Bronchial epithelial cell (primary cell): ENCODE results near the gene ODF4. TPM values are rescaled to one million over a fixed set of nuclear protein-coding genes. Genes with fewer than 3 reads are reported as not detected.
"Not testable (repeated sequence)": the region's sequence is repeated elsewhere in the genome, so short reads cannot be mapped to it uniquely, and the experiment has no call there.

Experiments used
- DNase-seq: peaks from one replicate; pipeline ENCODE4 v3.0.0-alpha.2; 2010; ENCODE audit warnings: low read depth
- FAIRE-seq: peaks from 2 replicates; lab custom pipeline; 2011; peaks lifted over from hg19 to GRCh38; lab: Jason Lieb, UNC
- H3K27me3 ChIP-seq: 2 replicates; pipeline ENCODE4 v1.5.1; 2011; ENCODE audit warnings: low read length; ENCODE audit not compliant: control insufficient read depth, insufficient read depth
- H3K36me3 ChIP-seq: 2 replicates; pipeline ENCODE4 v1.5.1; 2011; ENCODE audit warnings: low read length; ENCODE audit not compliant: control insufficient read depth, insufficient read depth
- H3K4me3 ChIP-seq: 2 replicates; pipeline ENCODE4 v1.5.1; 2011; ENCODE audit warnings: mild to moderate bottlenecking, low read depth, low read length, control low read depth
- total RNA-seq: library from RNA; depleted of rRNA; stranded (reverse); fragments of >200 nt; gene quantifications from 2 replicates; pipeline ENCODE4 v1.2.1, GENCODE V29; 2014
- TF ChIP-seq, protein P1 (sequence below): IDR thresholded peaks from 2 replicates; pipeline ENCODE4 v1.5.1; 2011; ENCODE audit warnings: mild to moderate bottlenecking, moderate library complexity, low read length, control low read depth, inconsistent platforms; ENCODE audit not compliant: insufficient read depth, severe bottlenecking

Gene ODF4
- total RNA-seq, 1 donor from 2014 or later, result not detected

DNA sequence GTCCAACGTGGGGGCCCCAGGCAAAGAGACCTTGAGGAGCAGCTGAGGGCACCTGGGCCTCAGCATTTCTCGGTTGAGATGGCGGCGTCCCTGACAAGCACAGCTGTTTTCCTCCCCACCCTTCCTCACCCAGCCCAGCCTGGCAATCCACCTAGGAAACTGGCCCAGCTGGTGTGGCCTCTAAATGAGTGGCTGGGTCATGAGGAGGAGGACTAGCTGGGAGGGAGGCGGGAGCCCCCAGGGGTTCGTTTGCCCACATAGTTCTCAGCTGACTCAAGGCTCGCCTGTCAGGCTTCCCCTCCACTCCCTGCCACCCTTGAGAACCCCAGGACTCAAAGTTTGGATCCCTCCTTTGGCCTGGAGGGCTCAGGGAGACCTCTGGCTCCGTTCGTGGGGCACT, 52.1 kb downstream of the ODF4 start:
- FAIRE-seq (no peak), DNase-seq (peak; percentile 73)
- TF ChIP-seq, protein P1, sequence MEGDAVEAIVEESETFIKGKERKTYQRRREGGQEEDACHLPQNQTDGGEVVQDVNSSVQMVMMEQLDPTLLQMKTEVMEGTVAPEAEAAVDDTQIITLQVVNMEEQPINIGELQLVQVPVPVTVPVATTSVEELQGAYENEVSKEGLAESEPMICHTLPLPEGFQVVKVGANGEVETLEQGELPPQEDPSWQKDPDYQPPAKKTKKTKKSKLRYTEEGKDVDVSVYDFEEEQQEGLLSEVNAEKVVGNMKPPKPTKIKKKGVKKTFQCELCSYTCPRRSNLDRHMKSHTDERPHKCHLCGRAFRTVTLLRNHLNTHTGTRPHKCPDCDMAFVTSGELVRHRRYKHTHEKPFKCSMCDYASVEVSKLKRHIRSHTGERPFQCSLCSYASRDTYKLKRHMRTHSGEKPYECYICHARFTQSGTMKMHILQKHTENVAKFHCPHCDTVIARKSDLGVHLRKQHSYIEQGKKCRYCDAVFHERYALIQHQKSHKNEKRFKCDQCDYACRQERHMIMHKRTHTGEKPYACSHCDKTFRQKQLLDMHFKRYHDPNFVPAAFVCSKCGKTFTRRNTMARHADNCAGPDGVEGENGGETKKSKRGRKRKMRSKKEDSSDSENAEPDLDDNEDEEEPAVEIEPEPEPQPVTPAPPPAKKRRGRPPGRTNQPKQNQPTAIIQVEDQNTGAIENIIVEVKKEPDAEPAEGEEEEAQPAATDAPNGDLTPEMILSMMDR, result no peak
- Histone ChIP-seq H3K27me3 (no peaks in the 10 kb centered on the region), H3K36me3 (no peaks in the 10 kb centered on the region), H3K4me3 (no peak overlapping the region)

DNA sequence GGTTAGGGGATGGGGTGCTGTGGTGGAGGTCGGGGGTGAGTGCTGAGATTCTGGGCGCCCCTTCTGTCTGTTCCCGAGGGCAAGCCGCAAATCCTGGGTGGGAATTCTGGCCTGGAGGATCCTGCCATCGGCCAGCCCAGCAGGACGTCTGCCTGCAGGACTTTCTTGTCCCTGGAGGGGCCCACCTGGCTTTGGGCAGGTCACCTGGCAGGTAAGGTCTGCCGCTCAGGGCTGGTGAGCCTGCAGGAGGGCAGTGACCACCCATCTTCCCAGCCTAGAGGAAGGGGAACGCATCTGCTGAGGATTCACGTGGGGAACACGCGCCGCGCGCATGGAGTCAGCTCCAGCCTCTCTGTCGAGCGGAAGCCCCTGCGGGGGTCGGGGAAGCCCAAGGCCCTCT, 52.6 kb downstream of the ODF4 start:
- Histone ChIP-seq H3K36me3 (no peaks in the 10 kb centered on the region), H3K4me3 (no peak overlapping the region), H3K27me3 (no peaks in the 10 kb centered on the region)
- FAIRE-seq (no peak), DNase-seq (no peak)
- TF ChIP-seq, protein P1, result no peak

DNA sequence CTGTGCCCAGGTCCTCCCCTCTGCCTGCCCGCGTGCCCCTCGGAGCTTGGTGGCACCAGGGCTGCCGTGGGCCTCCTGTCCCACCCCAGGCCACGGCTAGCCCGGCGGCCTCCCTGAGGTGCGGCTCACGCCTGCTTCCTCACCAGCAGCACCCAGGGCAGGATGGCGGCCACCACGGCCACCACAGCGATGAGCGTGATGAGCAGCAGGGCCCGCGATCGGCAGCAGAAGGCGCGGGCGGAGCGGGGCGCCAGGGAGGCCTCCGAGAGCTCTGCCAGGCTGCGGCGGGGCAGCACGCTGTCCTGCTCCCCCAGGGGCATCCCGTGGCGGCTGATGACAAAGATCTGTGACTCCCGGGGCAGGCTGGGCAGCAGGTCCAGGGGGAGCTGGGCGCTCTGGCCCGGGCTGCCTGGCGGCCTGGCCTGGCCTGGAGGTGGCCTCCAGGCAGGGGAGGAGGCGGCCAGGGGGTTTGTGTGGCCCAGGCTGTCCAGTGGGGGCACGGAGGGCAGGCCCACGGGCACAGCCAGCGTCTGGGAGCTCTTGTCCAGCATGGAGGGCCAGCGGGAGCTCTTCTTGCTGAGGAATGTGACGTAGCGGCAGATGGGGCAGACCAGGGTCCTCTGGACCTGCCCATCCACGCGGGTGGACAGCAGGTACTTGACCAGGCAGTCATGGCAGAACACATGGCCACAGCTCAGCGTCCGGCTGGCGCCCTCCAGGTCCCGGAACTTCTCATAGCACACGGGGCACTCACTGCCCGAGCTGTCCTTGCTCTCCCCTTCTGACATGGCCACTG, 53.2 kb downstream of the ODF4 start:
- H3K27me3 ChIP-seq, result no peaks in the 10 kb centered on the region
- H3K4me3 ChIP-seq, result no peak overlapping the region
- TF ChIP-seq, protein P1, result no peak
- H3K36me3 ChIP-seq, result no peaks in the 10 kb centered on the region
- DNase-seq, result no peak
- no peak for FAIRE-seq

DNA sequence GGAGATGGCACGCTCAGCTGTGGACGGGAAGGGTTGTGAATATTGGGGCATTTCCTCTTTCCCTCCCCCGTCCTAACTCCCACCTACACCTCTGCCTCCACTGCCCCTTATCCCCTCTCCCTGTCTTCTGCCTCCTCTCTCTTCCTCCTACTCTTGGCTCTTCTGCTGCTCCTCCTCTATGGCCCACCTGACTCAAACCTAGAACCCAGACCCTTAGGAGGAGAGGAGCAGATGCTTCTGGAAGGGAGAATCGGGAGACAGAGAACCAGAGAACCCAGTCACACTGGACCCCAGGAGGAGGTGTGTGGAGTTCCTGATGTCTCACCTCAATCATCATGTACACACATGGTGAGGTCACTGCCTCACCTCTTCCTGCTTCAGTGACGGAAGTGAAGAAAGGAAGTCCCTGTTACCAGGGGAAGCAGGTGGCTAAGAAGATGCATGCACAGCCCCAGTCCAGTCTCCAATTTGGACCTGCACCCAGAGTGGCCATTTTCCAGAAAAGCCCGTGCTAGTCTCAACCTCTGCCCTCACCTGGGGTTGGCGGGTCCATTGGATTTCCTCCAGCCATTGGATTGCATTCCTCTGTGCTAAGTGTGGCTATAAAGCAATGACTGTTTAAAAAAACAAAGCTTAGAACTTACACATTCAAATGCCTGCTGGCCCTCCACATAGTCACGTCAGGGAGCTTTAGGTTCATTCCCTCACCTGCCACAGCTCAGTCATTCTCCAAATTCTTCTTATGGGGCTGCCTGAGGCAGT, 54.0 kb downstream of the ODF4 start:
- H3K27me3 ChIP-seq, result no peaks in the 10 kb centered on the region
- FAIRE-seq (peak; percentile 93), DNase-seq (peak; percentile 87)
- no peak overlapping the region for H3K4me3 ChIP-seq
- TF ChIP-seq, protein P1, result no peak
- no peaks in the 10 kb centered on the region for H3K36me3 ChIP-seq

DNA sequence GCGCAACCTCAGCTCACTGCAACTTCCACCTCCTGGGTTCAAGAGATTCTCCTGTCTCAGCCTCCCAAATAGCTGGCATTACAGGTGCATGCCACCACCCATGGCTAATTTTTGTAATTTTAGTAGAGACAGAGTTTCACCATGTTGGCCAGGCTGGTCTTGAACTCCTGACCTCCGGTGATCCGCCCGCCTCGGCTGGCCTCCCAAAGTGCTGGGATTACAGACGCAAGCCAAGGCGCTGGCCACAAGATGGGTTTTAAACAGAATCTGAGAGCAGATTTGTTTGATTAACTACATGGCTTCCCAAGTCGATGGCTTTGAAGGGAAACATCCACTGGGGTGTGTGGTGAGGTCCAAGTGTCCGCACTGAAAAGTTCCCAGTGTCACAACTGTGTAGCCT, 54.9 kb downstream of the ODF4 start:
- H3K27me3 ChIP-seq, DNase-seq, H3K36me3 ChIP-seq, H3K4me3 ChIP-seq: not testable (repeated sequence)
- peak; percentile 28 for FAIRE-seq

Other genes with a start within 250 kb of the ODF4 start
- 1.3 and 2.0 TPM in 2 replicates for gene ALOXE3, start 221.3 kb upstream of the ODF4 start, total RNA-seq
- 0.13 and 1.3 TPM in 2 replicates for gene HES7, start 215.7 kb upstream of the ODF4 start, total RNA-seq
- 21.9 and 26.4 TPM in 2 replicates for gene PER1, start 187.4 kb upstream of the ODF4 start, total RNA-seq
- 2.1 and 4.4 TPM in 2 replicates for gene VAMP2, start 176.9 kb upstream of the ODF4 start, total RNA-seq
- 20.2 and 24.2 TPM in 2 replicates for gene TMEM107, start 163.5 kb upstream of the ODF4 start, total RNA-seq
- 6.5 and 6.8 TPM in 2 replicates for gene BORCS6, start 149.7 kb upstream of the ODF4 start, total RNA-seq
- 0.64 and 1.6 TPM in 2 replicates for gene AURKB, start 129.3 kb upstream of the ODF4 start, total RNA-seq
- gene CTC1, start 91.8 kb upstream of the ODF4 start, total RNA-seq, result 2.9 and 5.6 TPM in 2 replicates
- 5.8 and 9.5 TPM in 2 replicates for gene PFAS, start 90.6 kb upstream of the ODF4 start, total RNA-seq
- 11.1 and 11.8 TPM in 2 replicates for gene RANGRF, start 51.2 kb upstream of the ODF4 start, total RNA-seq
- 0.26 and 0.38 TPM in 2 replicates for gene SLC25A35, start 44.4 kb upstream of the ODF4 start, total RNA-seq
- gene ARHGEF15, start 29.6 kb upstream of the ODF4 start, total RNA-seq, result not detected in 2 replicates
- 6,352 and 10,136 TPM in 2 replicates for gene RPL26, start 43.4 kb downstream of the ODF4 start, total RNA-seq
- under 0.01 and 0.38 TPM in 2 replicates for gene RNF222, start 58.0 kb downstream of the ODF4 start, total RNA-seq
- gene NDEL1, start 96.0 kb downstream of the ODF4 start, total RNA-seq, result 47.1 and 52.6 TPM in 2 replicates